ENCODE results near the gene OPA1. TPM values are rescaled to one million over a fixed set of nuclear protein-coding genes. Genes with fewer than 3 reads are reported as not detected.

Gene OPA1
- total and polyA plus RNA-seq, 2 of the 13 experiments (the other 11 are each of a cell fraction or from before 2014, with no cell fraction given): 26.7 to 78.5 TPM

DNA sequence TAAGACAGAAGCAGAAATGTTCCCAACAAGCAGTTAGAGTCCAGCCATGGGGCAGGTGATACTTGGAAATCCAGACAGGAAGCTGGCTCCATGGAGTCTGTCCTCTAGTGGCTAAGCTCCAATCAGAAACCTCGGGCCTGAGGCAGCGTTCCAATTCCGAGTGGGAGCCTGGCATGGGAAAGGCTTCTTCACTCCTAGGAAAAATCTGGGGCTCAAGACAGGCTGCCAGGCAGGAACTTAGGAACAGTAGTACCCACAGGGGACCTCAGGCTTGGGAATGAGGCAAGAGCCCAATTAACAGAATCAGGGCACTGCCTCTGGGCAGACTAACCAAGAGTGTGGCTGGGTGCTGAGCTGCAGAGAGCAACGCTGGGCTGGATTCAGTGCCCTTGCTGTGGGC lies 32.1 kb upstream of the OPA1 start:
- POLR2A ChIA-PET: no interaction called here
- 0% methylated on average over 3 of the region's 4 CpGs for WGBS (ENCODE audit: low lambda C conversion rate)
- H2AFZ ChIP-seq (ENCODE audit: low read length): no peak overlapping the region
- H3K27ac ChIP-seq (ENCODE audit: extremely low read length, insufficient read depth, low read length): no peak overlapping the region
- H3K4me2 ChIP-seq (ENCODE audit: low read depth, low read length): no peak overlapping the region
- FAIRE-seq (no peak), ATAC-seq (no peak), DNase-seq (ENCODE audit: low spot score) (no peak)
- in situ Hi-C loops (cut with HindIII; ENCODE audit: extremely low pct_ligation_motif_present, low pct_unique_long_range_greater_than_20kb): loop anchor here (25.0 kb wide), 2 partner anchors 524 to 999 kb away; no protein-coding TSS in a partner anchor
- no peaks in the 10 kb centered on the region for H3K4me1 ChIP-seq (ENCODE audit: insufficient read depth, low read length)
- no peaks in the 10 kb centered on the region for H3K27me3 ChIP-seq (ENCODE audit: control insufficient read depth in 1 of 2, insufficient read depth in 2 of 2, low read length in 2 of 2)
- no peak overlapping the region for H3K9ac ChIP-seq (ENCODE audit: insufficient read depth, low read depth, low read length)
- intact Hi-C loops (cut with micrococcal nuclease; ENCODE audit: unreplicated experiment): no loop called here
- H3K79me2 ChIP-seq (ENCODE audit: insufficient read depth, low read length): no peaks in the 10 kb centered on the region
- H3K4me3 ChIP-seq (replicated peaks in 1 of 3; ENCODE audit: insufficient read depth in 1 of 3, low read depth in 2 of 3, low read length in 3 of 3): no peak overlapping the region
- no peak for TF ChIP-seq CHCHD3 (CRISPR knock-in tag; IDR thresholded peaks at IDR 0.05)
- TF ChIP-seq POLR2G (IDR thresholded peaks at IDR 0.05; ENCODE audit: low read depth, low read length): no peak
- no peak for TF ChIP-seq ZNF761 (CRISPR knock-in tag; conservative IDR thresholded peaks at IDR 0.05)
- TF ChIP-seq, protein P1, sequence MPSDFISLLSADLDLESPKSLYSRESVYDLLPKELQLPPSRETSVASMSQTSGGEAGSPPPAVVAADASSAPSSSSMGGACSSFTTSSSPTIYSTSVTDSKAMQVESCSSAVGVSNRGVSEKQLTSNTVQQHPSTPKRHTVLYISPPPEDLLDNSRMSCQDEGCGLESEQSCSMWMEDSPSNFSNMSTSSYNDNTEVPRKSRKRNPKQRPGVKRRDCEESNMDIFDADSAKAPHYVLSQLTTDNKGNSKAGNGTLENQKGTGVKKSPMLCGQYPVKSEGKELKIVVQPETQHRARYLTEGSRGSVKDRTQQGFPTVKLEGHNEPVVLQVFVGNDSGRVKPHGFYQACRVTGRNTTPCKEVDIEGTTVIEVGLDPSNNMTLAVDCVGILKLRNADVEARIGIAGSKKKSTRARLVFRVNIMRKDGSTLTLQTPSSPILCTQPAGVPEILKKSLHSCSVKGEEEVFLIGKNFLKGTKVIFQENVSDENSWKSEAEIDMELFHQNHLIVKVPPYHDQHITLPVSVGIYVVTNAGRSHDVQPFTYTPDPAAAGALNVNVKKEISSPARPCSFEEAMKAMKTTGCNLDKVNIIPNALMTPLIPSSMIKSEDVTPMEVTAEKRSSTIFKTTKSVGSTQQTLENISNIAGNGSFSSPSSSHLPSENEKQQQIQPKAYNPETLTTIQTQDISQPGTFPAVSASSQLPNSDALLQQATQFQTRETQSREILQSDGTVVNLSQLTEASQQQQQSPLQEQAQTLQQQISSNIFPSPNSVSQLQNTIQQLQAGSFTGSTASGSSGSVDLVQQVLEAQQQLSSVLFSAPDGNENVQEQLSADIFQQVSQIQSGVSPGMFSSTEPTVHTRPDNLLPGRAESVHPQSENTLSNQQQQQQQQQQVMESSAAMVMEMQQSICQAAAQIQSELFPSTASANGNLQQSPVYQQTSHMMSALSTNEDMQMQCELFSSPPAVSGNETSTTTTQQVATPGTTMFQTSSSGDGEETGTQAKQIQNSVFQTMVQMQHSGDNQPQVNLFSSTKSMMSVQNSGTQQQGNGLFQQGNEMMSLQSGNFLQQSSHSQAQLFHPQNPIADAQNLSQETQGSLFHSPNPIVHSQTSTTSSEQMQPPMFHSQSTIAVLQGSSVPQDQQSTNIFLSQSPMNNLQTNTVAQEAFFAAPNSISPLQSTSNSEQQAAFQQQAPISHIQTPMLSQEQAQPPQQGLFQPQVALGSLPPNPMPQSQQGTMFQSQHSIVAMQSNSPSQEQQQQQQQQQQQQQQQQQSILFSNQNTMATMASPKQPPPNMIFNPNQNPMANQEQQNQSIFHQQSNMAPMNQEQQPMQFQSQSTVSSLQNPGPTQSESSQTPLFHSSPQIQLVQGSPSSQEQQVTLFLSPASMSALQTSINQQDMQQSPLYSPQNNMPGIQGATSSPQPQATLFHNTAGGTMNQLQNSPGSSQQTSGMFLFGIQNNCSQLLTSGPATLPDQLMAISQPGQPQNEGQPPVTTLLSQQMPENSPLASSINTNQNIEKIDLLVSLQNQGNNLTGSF (CRISPR knock-in tag; IDR thresholded peaks at IDR 0.05): no peak
- TF ChIP-seq, protein P2, sequence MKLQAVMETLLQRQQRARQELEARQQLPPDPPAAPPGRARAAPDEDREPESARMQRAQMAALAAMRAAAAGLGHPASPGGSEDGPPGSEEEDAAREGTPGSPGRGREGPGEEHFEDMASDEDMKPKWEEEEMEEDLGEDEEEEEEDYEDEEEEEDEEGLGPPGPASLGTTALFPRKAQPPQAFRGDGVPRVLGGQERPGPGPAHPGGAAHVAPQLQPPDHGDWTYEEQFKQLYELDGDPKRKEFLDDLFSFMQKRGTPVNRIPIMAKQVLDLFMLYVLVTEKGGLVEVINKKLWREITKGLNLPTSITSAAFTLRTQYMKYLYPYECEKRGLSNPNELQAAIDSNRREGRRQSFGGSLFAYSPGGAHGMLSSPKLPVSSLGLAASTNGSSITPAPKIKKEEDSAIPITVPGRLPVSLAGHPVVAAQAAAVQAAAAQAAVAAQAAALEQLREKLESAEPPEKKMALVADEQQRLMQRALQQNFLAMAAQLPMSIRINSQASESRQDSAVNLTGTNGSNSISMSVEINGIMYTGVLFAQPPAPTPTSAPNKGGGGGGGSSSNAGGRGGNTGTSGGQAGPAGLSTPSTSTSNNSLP (IDR thresholded peaks at IDR 0.05; ENCODE audit: low read depth, low read length): no peak
- no peaks in the 10 kb centered on the region for H4K20me1 ChIP-seq (ENCODE audit: insufficient read depth, low read length)
- BruUV-seq (replicated peaks): no TSS peak
- no peaks in the 10 kb centered on the region for H3K36me3 ChIP-seq (replicated peaks in 1 of 2; ENCODE audit: control insufficient read depth in 1 of 2, insufficient read depth in 2 of 2, low read length in 2 of 2)
- H3K9me3 ChIP-seq (ENCODE audit: low read length): no peaks in the 10 kb centered on the region
- CTCF ChIA-PET (ENCODE audit: low intra/inter-chr PET ratio, low total read pairs): no interaction called here
